Loucy (cell line): ENCODE results near the gene SMG9.

ENCODE experiments used
- H2AFZ ChIP-seq: fragments of 200-600 bp; sonication (generic); 2 replicates; pipeline ENCODE4 v1.6.0; 2016; ENCODE audit warnings: antibody characterized with exemption, mild to moderate bottlenecking, low read length, moderate library complexity
- H3F3A ChIP-seq: fragments of 200-600 bp; 2 replicates; pipeline ENCODE4 v1.6.0; 2016; ENCODE audit warnings: antibody characterized with exemption, low read depth, mild to moderate bottlenecking
- H3K27me3 ChIP-seq: fragments of 200-600 bp; sonication (generic); 2 replicates; pipeline ENCODE4 v1.6.1; 2014; ENCODE audit warnings: low read length, mild to moderate bottlenecking; ENCODE audit not compliant: insufficient read depth, poor library complexity, severe bottlenecking
- H3K36me3 ChIP-seq: fragments of 200-600 bp; sonication (generic); 2 replicates; pipeline ENCODE4 v1.6.1; 2016; ENCODE audit warnings: low read length; ENCODE audit not compliant: insufficient read depth
- H3K4me1 ChIP-seq: fragments of 200-600 bp; sonication (generic); 2 replicates; pipeline ENCODE4 v1.5.1; 2014; ENCODE audit warnings: low read length, mild to moderate bottlenecking; ENCODE audit not compliant: insufficient read depth, poor library complexity, severe bottlenecking
- H3K4me2 ChIP-seq: fragments of 200-600 bp; sonication (generic); 2 replicates; pipeline ENCODE4 v1.6.0; 2014; ENCODE audit warnings: antibody characterized with exemption, low read length, low read depth, mild to moderate bottlenecking; ENCODE audit not compliant: poor library complexity, severe bottlenecking
- H3K4me3 ChIP-seq: fragments of 200-600 bp; sonication (generic); 2 replicates; pipeline ENCODE4 v1.5.1; 2014; ENCODE audit warnings: low read length, mild to moderate bottlenecking, mixed read lengths; ENCODE audit not compliant: poor library complexity, severe bottlenecking
- H3K79me2 ChIP-seq: fragments of 200-600 bp; sonication (generic); 2 replicates; pipeline ENCODE4 v1.6.1; 2014; ENCODE audit warnings: low read length; ENCODE audit not compliant: insufficient read depth
- H3K9ac ChIP-seq: fragments of 200-600 bp; sonication (generic); 2 replicates; pipeline ENCODE4 v1.6.0; 2014; ENCODE audit warnings: mild to moderate bottlenecking, low read depth, low read length, moderate library complexity; ENCODE audit not compliant: poor library complexity, severe bottlenecking
- H3K9me2 ChIP-seq: fragments of 200-600 bp; sonication (generic); replicated peaks from 2 replicates; pipeline ENCODE4 v1.6.1; 2016; ENCODE audit warnings: low read depth, low read length, mixed read lengths
- H3K9me3 ChIP-seq: fragments of 200-600 bp; sonication (generic); 2 replicates; pipeline ENCODE4 v1.6.1; 2014; ENCODE audit warnings: mild to moderate bottlenecking, antibody characterized with exemption, low read length, low read depth; ENCODE audit not compliant: insufficient read depth
- H4K20me1 ChIP-seq: fragments of 200-600 bp; sonication (generic); 2 replicates; pipeline ENCODE4 v1.6.0; 2014; ENCODE audit warnings: antibody characterized with exemption, low read length, mild to moderate bottlenecking; ENCODE audit not compliant: insufficient read depth, poor library complexity, severe bottlenecking
- CTCF ChIP-seq: fragments of 200-600 bp; sonication (generic); conservative IDR thresholded peaks from 2 replicates; pipeline ENCODE4 v1.5.1; 2014; ENCODE audit warnings: mild to moderate bottlenecking, antibody characterized with exemption, low read length
- EZH2phosphoT487 ChIP-seq: fragments of 200-600 bp; IDR thresholded peaks from 2 replicates; pipeline ENCODE4 v1.6.1; 2018; ENCODE audit warnings: antibody characterized with exemption, mild to moderate bottlenecking, moderate library complexity, borderline replicate concordance

Gene SMG9

GRCh38 chr19:43688059-43688701 is 66.6 kb downstream of the SMG9 start:
- H2AFZ ChIP-seq = no peak overlapping the region
- no peaks in the 10 kb centered on the region for H3F3A ChIP-seq
- no peaks in the 10 kb centered on the region for H3K9me2 ChIP-seq
- H3K9me3 ChIP-seq = peaks cover 3% of the 10 kb centered on the region; the same call in 1 of the 2 replicates
- TF ChIP-seq EZH2phosphoT487 = no peak
- TF ChIP-seq CTCF = no peak
- H3K4me3 ChIP-seq = no peak overlapping the region
- no peak overlapping the region for H3K4me2 ChIP-seq
- H4K20me1 ChIP-seq = no peaks in the 10 kb centered on the region
- no peaks in the 10 kb centered on the region for H3K36me3 ChIP-seq
- H3K9ac ChIP-seq = no peak overlapping the region
- no peaks in the 10 kb centered on the region for H3K4me1 ChIP-seq
- no peaks in the 10 kb centered on the region for H3K27me3 ChIP-seq
- H3K79me2 ChIP-seq = no peaks in the 10 kb centered on the region

- Histone ChIP-seq H3K27me3 (no peaks in the 10 kb centered on the region), H4K20me1 (no peaks in the 10 kb centered on the region), H3K9me2 (no peaks in the 10 kb centered on the region), H3K79me2 (no peaks in the 10 kb centered on the region), H3K9ac (no peak overlapping the region), H3F3A (no peaks in the 10 kb centered on the region), H3K9me3 (peaks cover 3% of the 10 kb centered on the region; the same call in 1 of the 2 replicates), H3K4me3 (no peak overlapping the region), H3K4me2 (no peak overlapping the region), H2AFZ (no peak overlapping the region), H3K4me1 (no peaks in the 10 kb centered on the region), H3K36me3 (no peaks in the 10 kb centered on the region)
- TF ChIP-seq CTCF = no peak
- TF ChIP-seq EZH2phosphoT487 = no peak
These were observed 67.1 kb downstream of the SMG9 start for GRCh38 chr19:43687660-43687997.

- no peaks in the 10 kb centered on the region for H3K9me3 ChIP-seq
- H3K79me2 ChIP-seq = no peaks in the 10 kb centered on the region
- H3F3A ChIP-seq = no peaks in the 10 kb centered on the region
- H3K27me3 ChIP-seq = no peaks in the 10 kb centered on the region
- no peak overlapping the region for H3K9ac ChIP-seq
- H3K36me3 ChIP-seq = no peaks in the 10 kb centered on the region
- no peaks in the 10 kb centered on the region for H3K4me1 ChIP-seq
- no peak overlapping the region for H2AFZ ChIP-seq
- no peak overlapping the region for H3K4me3 ChIP-seq
- H4K20me1 ChIP-seq = no peaks in the 10 kb centered on the region
- H3K4me2 ChIP-seq = no peak overlapping the region
- TF ChIP-seq CTCF (no peak), EZH2phosphoT487 (no peak)
- no peaks in the 10 kb centered on the region for H3K9me2 ChIP-seq
These were observed 70.4 kb downstream of the SMG9 start for GRCh38 chr19:43684326-43684725.
